Liver (tissue), 9 donors: ENCODE measurements around the gene TAAR9. TPM values are rescaled to one million over a fixed set of nuclear protein-coding genes. Genes with fewer than 3 reads are reported as not detected.

Source experiments
- DNase-seq: peaks from one replicate; pipeline ENCODE4 v3.0.0-alpha.2; 2017; ENCODE audit warnings: low spot score
- H3K27ac ChIP-seq, 2 donors: one replicate each; pipeline ENCODE4 v1.7.0; 2013; ENCODE audit warnings: inconsistent platforms in 2 of 2, low read length in 2 of 2, control low read depth in 1 of 2, low read depth in 1 of 2, mild to moderate bottlenecking in 1 of 2
- H3K27me3 ChIP-seq, 4 donors: one replicate each; pipeline versions ENCODE4 v1.6.1 to v1.7.0; 2013; ENCODE audit warnings: low read length in 3 of 4, inconsistent platforms in 1 of 4, mild to moderate bottlenecking in 1 of 4, moderate library complexity in 1 of 4; ENCODE audit not compliant: control insufficient read depth in 4 of 4, insufficient read depth in 4 of 4
- H3K36me3 ChIP-seq, 4 donors: one replicate each; pipeline versions ENCODE4 v1.6.1 to v1.7.0; 2013; ENCODE audit warnings: low read length in 3 of 4, mild to moderate bottlenecking in 3 of 4, low read depth in 1 of 4, moderate library complexity in 1 of 4; ENCODE audit not compliant: control insufficient read depth in 4 of 4, insufficient read depth in 3 of 4
- H3K4me1 ChIP-seq, 4 donors: one replicate each; pipeline versions ENCODE4 v1.6.1 to v1.7.0; 2013; ENCODE audit warnings: low read length in 3 of 4, mild to moderate bottlenecking in 3 of 4, moderate library complexity in 1 of 4; ENCODE audit not compliant: control insufficient read depth in 4 of 4, insufficient read depth in 4 of 4
- H3K4me3 ChIP-seq, 3 donors: one replicate each; pipeline versions ENCODE4 v1.6.1 to v1.7.0; 2013; ENCODE audit warnings: low read length in 3 of 3, control low read depth in 1 of 3, low read depth in 1 of 3, mild to moderate bottlenecking in 1 of 3
- H3K9ac ChIP-seq, 2 donors: one replicate each; pipeline ENCODE4 v1.7.0; 2013; ENCODE audit warnings: low read length in 2 of 2, mild to moderate bottlenecking in 2 of 2, moderate library complexity in 2 of 2, control low read depth in 1 of 2, low read depth in 1 of 2
- H3K9me3 ChIP-seq, 4 donors: one replicate each; pipeline versions ENCODE4 v1.6.1 to v1.7.0; 2013; ENCODE audit warnings: low read length in 3 of 4; ENCODE audit not compliant: control insufficient read depth in 4 of 4
- ATF3 ChIP-seq: IDR thresholded peaks from 2 replicates; pipeline ENCODE4 v1.6.1; 2016; ENCODE audit warnings: antibody characterized with exemption
- CTCF ChIP-seq: fragments of 150-350 bp; IDR thresholded peaks from 2 replicates; pipeline ENCODE4 v1.5.1; 2017; ENCODE audit warnings: improper control_type of control experiment, low read depth, low read length; ENCODE audit not compliant: missing input control
- FOXA1 ChIP-seq: IDR thresholded peaks from 2 replicates; pipeline ENCODE4 v1.6.1; 2016; ENCODE audit warnings: antibody characterized with exemption
- FOXA2 ChIP-seq: IDR thresholded peaks from 2 replicates; pipeline ENCODE4 v1.6.1; 2016; ENCODE audit warnings: antibody characterized with exemption
- GABPA ChIP-seq, 2 donors: IDR thresholded peaks in 1 of 2; conservative IDR thresholded peaks in 1 of 2; 2 replicates each; pipeline ENCODE4 v1.6.1; 2016; ENCODE audit warnings: antibody characterized with exemption in 2 of 2, mild to moderate bottlenecking in 1 of 2, moderate library complexity in 1 of 2
- HNF4A ChIP-seq, 2 donors: conservative IDR thresholded peaks; 2 replicates each; pipeline ENCODE4 v1.6.1; 2016; ENCODE audit warnings: antibody characterized with exemption in 2 of 2, mild to moderate bottlenecking in 2 of 2
- HNF4G ChIP-seq: IDR thresholded peaks from 2 replicates; pipeline ENCODE4 v1.6.1; 2016; ENCODE audit warnings: antibody characterized with exemption
- JUND ChIP-seq, 2 donors: IDR thresholded peaks; 2 replicates each; pipeline ENCODE4 v1.6.1; 2016; ENCODE audit warnings: antibody characterized with exemption in 2 of 2
- NR2F2 ChIP-seq: IDR thresholded peaks from 2 replicates; pipeline ENCODE4 v1.6.1; 2016; ENCODE audit warnings: antibody characterized with exemption
- RAD21 ChIP-seq, 2 donors: IDR thresholded peaks; 2 replicates each; pipeline ENCODE4 v1.6.1; 2016; ENCODE audit warnings: antibody characterized with exemption in 2 of 2, mild to moderate bottlenecking in 2 of 2
- RXRA ChIP-seq, 2 donors: IDR thresholded peaks; 2 replicates each; pipeline ENCODE4 v1.6.1; 2017 to 2018; ENCODE audit warnings: antibody characterized with exemption in 2 of 2, mild to moderate bottlenecking in 1 of 2
- SP1 ChIP-seq: IDR thresholded peaks from 2 replicates; pipeline ENCODE4 v1.6.1; 2018; ENCODE audit warnings: antibody characterized with exemption, mild to moderate bottlenecking
- YY1 ChIP-seq: IDR thresholded peaks from 2 replicates; pipeline ENCODE4 v1.6.1; 2016; ENCODE audit warnings: antibody characterized with exemption, mild to moderate bottlenecking
- ZBTB33 ChIP-seq: IDR thresholded peaks from 2 replicates; pipeline ENCODE4 v1.6.1; 2016; ENCODE audit warnings: antibody characterized with exemption
- WGBS: extraction: QIAGEN DNeasy Blood & Tissue Kit; methylation state at CpG from one replicate; pipeline ENCODE4 v1.1.7; 2013; 5-methylcytosine and 5-hydroxymethylcytosine counted together
- polyA plus RNA-seq, 2 donors: library from polyadenylated mRNA; stranded (reverse) in 1 of 2; unstranded in 1 of 2; fragments of 200-250 nt in 1 of 2; fragments of >200 nt in 1 of 2; fragmentation: Nextera tagmentation in 1 of 2; extraction: Ambion mirVana in 1 of 2; gene quantifications; one replicate each; pipeline versions ENCODE4 v1.2.1 to v1.2.3, GENCODE V29; 2013 to 2015
- total RNA-seq, 2 donors: library from RNA; depleted of rRNA; stranded (reverse); fragments of >200 nt; gene quantifications; one replicate each; pipeline ENCODE4 v1.2.3, GENCODE V29; 2014
- donor health status: healthy.
- donor health status: healthy.
- donor health status: healthy.
- donor health status: healthy.
- donor health status: healthy.

Gene TAAR9
- total and polyA plus RNA-seq, 4 donors = not detected

GRCh38 chr6:132537145-132537544 is 932 bp upstream of the TAAR9 start:
- WGBS = 92% methylated on average over 3 of the region's 3 CpGs
- no peak overlapping the region for H3K27ac ChIP-seq

GRCh38 chr6:132544826-132545225 is 6.7 kb downstream of the TAAR9 start:
- H3K27me3 ChIP-seq = no peaks in the 10 kb centered on the region
- H3K4me1 ChIP-seq = no peaks in the 10 kb centered on the region
- H3K4me3 ChIP-seq = no peak overlapping the region
- H3K9ac ChIP-seq = no peak overlapping the region
- no peak overlapping the region for H3K27ac ChIP-seq
- H3K9me3 ChIP-seq = no peaks in the 10 kb centered on the region
- no peak for TF ChIP-seq HNF4G
- TF ChIP-seq FOXA2 = no peak
- TF ChIP-seq JUND (IDR thresholded peaks at IDR 0.05) = no peak
- no peak for TF ChIP-seq HNF4A (conservative IDR thresholded peaks at IDR 0.05)
- no peak for TF ChIP-seq SP1
- TF ChIP-seq ATF3 = no peak
- no peak for TF ChIP-seq GABPA (IDR thresholded peaks at IDR 0.05 in 1 of 2, conservative IDR thresholded peaks at IDR 0.05 in 1 of 2)
- no peak for TF ChIP-seq RXRA (IDR thresholded peaks at IDR 0.05)
- no peak for DNase-seq
- H3K36me3 ChIP-seq = no peaks in the 10 kb centered on the region

More at GRCh38 chr6:132537145-132537544, 932 bp upstream of the TAAR9 start:
- DNase-seq = no peak
- no peak for TF ChIP-seq RXRA (IDR thresholded peaks at IDR 0.05)
- no peak for TF ChIP-seq CTCF
- no peak for TF ChIP-seq HNF4G
- no peak for TF ChIP-seq ATF3
- no peak for TF ChIP-seq FOXA1
- no peak for TF ChIP-seq RAD21 (IDR thresholded peaks at IDR 0.05)
- no peak for TF ChIP-seq YY1
- no peak for TF ChIP-seq ZBTB33
- TF ChIP-seq NR2F2 = no peak
- no peak for TF ChIP-seq GABPA (IDR thresholded peaks at IDR 0.05 in 1 of 2, conservative IDR thresholded peaks at IDR 0.05 in 1 of 2)
- no peak for TF ChIP-seq SP1
- TF ChIP-seq HNF4A (conservative IDR thresholded peaks at IDR 0.05) = no peak
- Histone ChIP-seq H3K9ac (no peak overlapping the region), H3K4me3 (no peak overlapping the region), H3K9me3 (no peaks in the 10 kb centered on the region), H3K4me1 (no peaks in the 10 kb centered on the region), H3K27me3 (no peaks in the 10 kb centered on the region), H3K36me3 (no peaks in the 10 kb centered on the region)
